AG08396 (cell line): ENCODE results near the gene LSM14A.
"Not testable (repeated sequence)": the region's sequence is repeated elsewhere in the genome, so short reads cannot be mapped to it uniquely, and the experiment has no call there.

Source experiments
- DNase-seq: peaks from one replicate; pipeline ENCODE4 v3.0.0; 2012; ENCODE audit warnings: low spot score, mixed read lengths

Gene LSM14A

GRCh38 chr19:34230820-34231219 is 58.5 kb downstream of the LSM14A start:
- DNase-seq = no peak

- no peak for DNase-seq
Observed at GRCh38 chr19:34231439-34231838, 59.1 kb downstream of the LSM14A start.

GRCh38 chr19:34232566-34233481 is 60.5 kb downstream of the LSM14A start:
- DNase-seq = peak; percentile 78

- DNase-seq = no peak
Observed at GRCh38 chr19:34235425-34235940, 63.2 kb downstream of the LSM14A start.

GRCh38 chr19:34236035-34236987 is 64.0 kb downstream of the LSM14A start:
- DNase-seq = peak; percentile 59

GRCh38 chr19:34237283-34237682 is 65.0 kb downstream of the LSM14A start:
- DNase-seq = no peak

GRCh38 chr19:34237939-34238338 is 65.6 kb downstream of the LSM14A start:
- no peak for DNase-seq

- no peak for DNase-seq
Observed at GRCh38 chr19:34241513-34242337, 69.4 kb downstream of the LSM14A start.

- peak; percentile 38 for DNase-seq
Observed at GRCh38 chr19:34243138-34243875, 71.0 kb downstream of the LSM14A start.

- no peak for DNase-seq
Observed at GRCh38 chr19:34243876-34244578, 71.7 kb downstream of the LSM14A start.

GRCh38 chr19:34244611-34245299 is 72.5 kb downstream of the LSM14A start:
- DNase-seq = peak; percentile 41

- DNase-seq = no peak
Observed at GRCh38 chr19:34246340-34246739, 74.0 kb downstream of the LSM14A start.

GRCh38 chr19:34248941-34249340 is 76.6 kb downstream of the LSM14A start:
- no peak for DNase-seq

GRCh38 chr19:34253167-34253566 is 80.9 kb downstream of the LSM14A start:
- DNase-seq = not testable (repeated sequence)

- not testable (repeated sequence) for DNase-seq
Observed at GRCh38 chr19:34253681-34254045, 81.4 kb downstream of the LSM14A start.

- DNase-seq = peak; percentile 88
Observed at GRCh38 chr19:34254046-34254697, 81.9 kb downstream of the LSM14A start, which contains the start of gene GARRE1. TSS of gene GARRE1 (plus strand) at chr19:34254554. CDS start at chr19:34300474, 45,920 bp downstream.

- peak; percentile 69 for DNase-seq
Observed at GRCh38 chr19:34254698-34255432, 82.6 kb downstream of the LSM14A start.

GRCh38 chr19:34255546-34255945 is 83.2 kb downstream of the LSM14A start:
- DNase-seq = no peak
